Astrocyte (in vitro differentiated cells and primary cell): ENCODE measurements around the gene FAM8A1.

ENCODE experiments used
- CTCF ChIP-seq: IDR thresholded peaks from 2 replicates; pipeline ENCODE4 v1.5.1; 2011; ENCODE audit warnings: low read depth, mild to moderate bottlenecking, inconsistent platforms, low read length, moderate library complexity; ENCODE audit not compliant: insufficient read depth
- EZH2 ChIP-seq: IDR thresholded peaks from 2 replicates; pipeline ENCODE4 v1.6.1; 2012; ENCODE audit warnings: mild to moderate bottlenecking, low read length, inconsistent platforms; ENCODE audit not compliant: insufficient read depth

- TF ChIP-seq CTCF (no peak), EZH2 (no peak)
These were observed 44.1 kb upstream of the FAM8A1 start for GRCh38 chr6:17556014-17556413.
